ENCODE measurements around the gene IL17RC.

DNA sequence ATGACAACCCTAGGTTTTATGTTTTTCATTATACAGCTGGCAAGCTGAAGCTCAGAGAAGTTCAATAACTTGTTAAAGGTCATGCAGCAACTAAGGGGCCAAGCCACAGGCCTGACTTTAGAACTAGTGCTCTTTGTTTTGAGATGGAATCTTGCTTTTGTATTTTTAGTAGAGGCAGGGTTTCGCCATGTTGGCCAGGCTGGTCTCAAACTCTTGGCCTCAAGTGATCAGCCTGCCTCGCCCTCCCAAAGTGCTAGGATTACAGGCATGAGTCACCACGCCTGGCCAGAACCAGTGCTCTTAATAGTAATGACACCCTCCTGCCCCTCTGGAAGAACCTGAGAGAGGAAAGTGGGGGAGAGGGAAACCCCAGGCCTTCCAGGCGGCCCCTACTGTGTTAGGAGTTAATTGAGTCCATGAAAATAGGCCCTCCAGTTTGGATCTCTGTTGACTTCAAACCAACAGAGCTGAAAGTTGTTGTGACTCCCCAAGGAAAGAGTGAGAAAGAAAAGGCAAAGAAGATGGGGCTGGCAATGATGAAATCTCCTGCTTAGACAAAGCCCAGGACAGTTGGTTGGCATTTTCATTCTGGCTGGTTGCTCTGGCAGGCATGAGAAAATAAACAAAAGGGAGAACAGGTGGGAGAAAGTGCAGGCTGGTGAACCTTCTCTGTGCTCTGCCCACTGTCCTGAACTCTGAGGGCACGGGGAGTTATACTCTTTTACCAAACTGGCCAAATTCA, 38.9 kb downstream of the IL17RC start:
- TF ChIP-seq CTCF (conservative IDR thresholded peaks at IDR 0.05) (no peak), EZH2 (IDR thresholded peaks at IDR 0.05; ENCODE audit: low read depth) (no peak)

Data from PC-9 (cell line).